DMS79 treated with DMSO at 0.1 percent for 48 hours (cell line): ENCODE measurements around the gene CELSR1.
"Not testable (repeated sequence)": the region's sequence is repeated elsewhere in the genome, so short reads cannot be mapped to it uniquely, and the experiment has no call there.

Experiments used
- DNase-seq: peaks from one replicate; lab custom pipeline; 2025; lab: John Stamatoyannopoulos, UW

Gene CELSR1

DNA sequence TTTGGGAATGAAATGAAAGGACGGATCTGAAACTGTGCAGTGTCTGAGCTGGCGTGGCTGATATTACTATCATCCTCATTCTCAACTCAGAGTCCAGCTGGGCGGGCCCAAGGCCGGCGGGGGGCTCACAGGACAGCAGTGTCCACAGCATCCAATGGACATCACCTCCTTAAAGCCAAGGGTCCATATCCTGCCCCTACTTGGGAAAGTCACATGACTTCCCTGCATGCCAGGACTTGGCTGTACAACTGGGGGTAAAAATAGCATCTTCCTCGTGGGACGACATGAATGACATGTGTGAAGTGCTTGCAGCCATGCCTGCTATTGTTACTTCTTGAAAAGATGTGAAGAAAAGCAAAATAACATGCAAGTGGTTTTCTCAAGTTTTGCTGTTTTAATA is 119.7 kb downstream of the CELSR1 start:
- DNase-seq = no peak

- DNase-seq = no peak
Measured at GRCh38 chr22:46416891-46417580, 120.4 kb downstream of the CELSR1 start.

GRCh38 chr22:46416520-46416871 is 120.9 kb downstream of the CELSR1 start:
- DNase-seq = no peak

- no peak for DNase-seq
Measured at GRCh38 chr22:46415776-46416519, 121.5 kb downstream of the CELSR1 start.

GRCh38 chr22:46414704-46415103 is 122.7 kb downstream of the CELSR1 start:
- DNase-seq = no peak

GRCh38 chr22:46413725-46414379 is 123.6 kb downstream of the CELSR1 start:
- no peak for DNase-seq

DNA sequence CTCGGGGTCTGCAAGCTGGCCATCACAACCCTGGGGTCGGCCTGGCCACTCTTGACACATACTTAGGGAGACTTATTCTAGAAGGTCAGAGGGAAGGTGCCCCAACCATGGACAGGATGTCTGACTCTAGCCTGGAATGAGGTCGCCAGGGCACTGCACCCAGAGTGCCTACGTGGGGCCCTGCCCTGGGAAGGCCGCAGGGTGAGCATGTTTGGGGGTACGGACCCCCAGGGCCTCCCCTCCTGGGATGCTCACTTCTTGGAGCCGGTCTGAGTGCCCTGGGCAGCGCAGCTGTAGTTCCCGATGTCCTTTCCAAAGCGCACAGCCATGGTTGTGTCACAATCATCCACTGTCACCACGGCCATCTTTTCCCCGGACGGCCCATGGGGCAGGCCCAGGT is 126.1 kb downstream of the CELSR1 start:
- DNase-seq = no peak

- DNase-seq = no peak
Measured at GRCh38 chr22:46410291-46410808, 127.1 kb downstream of the CELSR1 start.

- DNase-seq = no peak
Measured at GRCh38 chr22:46409631-46410210, 127.7 kb downstream of the CELSR1 start.

- DNase-seq = no peak
Measured at GRCh38 chr22:46408568-46409506, 128.6 kb downstream of the CELSR1 start.

DNA sequence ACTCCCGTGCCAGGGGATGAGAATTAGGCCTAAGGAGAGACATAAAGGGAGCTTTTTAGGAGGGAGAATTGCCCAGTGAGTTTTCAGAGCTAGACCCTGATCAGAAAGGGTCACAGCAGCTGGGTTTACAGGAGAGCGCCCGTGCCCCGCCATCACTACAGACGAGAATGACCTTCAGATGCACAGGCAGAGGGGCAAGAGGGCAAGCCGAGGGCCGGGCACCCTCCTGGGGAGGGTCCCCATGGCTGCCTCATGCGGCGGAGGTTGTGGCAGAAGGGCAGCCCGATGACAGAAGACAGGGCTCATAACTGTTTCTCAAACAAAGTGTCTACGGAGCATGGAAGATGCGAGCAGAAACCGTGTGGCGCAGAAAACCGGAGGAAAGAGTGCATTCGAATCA is 129.7 kb downstream of the CELSR1 start:
- no peak for DNase-seq

- DNase-seq = no peak
Measured at GRCh38 chr22:46406791-46407190, 130.6 kb downstream of the CELSR1 start.

DNA sequence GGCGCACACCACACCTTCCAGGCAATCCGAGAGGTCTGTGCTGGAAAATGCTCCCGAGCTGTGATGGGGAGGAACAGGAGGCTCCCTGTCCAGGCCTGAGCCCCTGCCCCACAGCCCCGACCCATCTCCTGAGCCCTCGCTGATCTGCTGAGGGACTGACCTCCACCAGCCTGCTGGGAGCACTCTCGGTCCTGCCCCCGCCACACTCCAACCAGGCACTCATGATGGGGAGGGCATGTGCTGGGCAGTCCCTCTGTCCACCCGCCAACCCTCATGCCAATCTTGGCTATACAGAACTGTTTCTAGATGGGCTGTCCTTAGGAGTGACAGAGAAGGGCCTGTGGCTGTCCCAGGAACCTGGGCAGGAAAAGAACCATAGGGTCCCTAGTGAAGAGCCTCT is 131.1 kb downstream of the CELSR1 start:
- no peak for DNase-seq

- DNase-seq = no peak
Measured at GRCh38 chr22:46405901-46406300, 131.5 kb downstream of the CELSR1 start.

DNA sequence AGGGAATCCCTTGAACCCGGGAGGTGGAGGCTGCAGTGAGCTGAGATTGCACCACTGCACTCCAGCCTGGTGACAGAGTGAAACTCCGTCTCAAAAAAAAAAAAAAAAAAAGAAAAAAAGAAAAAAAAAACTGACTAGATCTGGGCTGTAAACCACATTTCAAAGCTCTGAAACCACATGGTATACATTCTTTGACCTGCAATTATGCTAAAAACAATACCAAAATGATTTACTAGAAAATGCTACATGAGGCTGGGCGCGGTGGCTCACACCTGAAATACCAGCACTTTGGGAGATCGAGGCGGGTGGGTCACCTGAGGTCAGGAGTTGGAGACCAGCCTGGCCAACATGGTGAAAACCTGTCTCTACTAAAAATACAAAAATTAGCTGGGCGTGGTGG is 133.5 kb downstream of the CELSR1 start:
- DNase-seq = not testable (repeated sequence)

- DNase-seq = no peak
Measured at GRCh38 chr22:46402505-46402904, 134.9 kb downstream of the CELSR1 start.

DNA sequence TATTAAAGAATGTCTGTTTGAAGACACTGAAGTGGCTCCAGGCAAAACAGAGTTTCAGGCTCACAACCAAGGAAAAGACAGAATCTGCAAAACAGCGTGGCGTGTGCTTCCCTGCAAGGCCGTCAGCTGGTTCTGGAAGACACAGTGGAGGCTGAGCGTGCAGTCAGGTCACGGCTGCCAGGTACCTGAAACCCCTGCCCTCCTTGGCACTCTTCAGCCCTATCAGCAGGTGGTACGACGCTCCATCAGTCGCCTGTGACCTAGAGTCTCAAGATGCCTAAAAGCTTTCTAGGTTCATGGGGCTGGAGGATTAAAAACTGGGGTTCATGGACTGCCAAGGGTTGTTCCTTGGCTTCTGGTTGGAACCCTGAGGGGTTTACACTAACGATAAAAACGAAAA is 136.1 kb downstream of the CELSR1 start:
- DNase-seq = peak; percentile 56

DNA sequence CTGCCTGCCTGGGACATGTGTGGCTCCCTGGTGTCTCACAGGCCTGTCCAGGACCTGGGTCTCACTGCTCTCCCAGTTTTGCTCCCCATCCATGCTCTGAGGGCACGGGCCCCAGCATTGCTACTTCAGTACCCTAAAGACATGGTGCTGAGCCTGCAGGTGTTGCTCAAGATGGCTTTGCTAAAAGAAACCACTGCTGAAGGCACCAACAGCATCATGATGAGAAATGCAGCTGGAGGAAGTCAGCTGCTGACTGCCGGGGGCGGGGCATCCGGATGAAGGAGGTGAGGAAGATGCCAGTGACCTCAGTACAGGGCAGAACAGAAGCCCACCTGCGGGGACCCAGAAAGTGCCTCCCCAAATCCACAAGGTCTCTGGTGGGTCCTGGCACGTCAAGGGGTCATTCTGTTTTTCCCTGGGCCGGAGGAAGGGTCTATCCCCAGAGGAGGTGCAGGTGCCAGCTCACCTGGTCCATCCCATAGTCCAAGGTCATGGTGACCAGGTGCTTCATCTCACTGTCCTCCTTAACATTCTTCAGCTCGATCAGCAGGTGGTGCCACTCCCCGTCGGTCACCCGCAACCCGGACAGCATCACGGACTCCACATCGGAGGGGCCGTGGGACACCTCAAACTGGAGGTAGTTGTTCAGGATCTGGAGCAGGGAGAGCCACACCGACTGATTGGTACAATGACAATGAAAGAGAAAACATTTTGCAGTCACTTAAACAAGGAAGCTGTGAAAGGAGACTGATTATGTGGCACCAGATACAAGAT is 138.0 kb downstream of the CELSR1 start:
- no peak for DNase-seq

GRCh38 chr22:46397951-46398350 is 139.5 kb downstream of the CELSR1 start:
- DNase-seq = no peak

- DNase-seq = no peak
Measured at GRCh38 chr22:46397514-46397913, 139.9 kb downstream of the CELSR1 start.

GRCh38 chr22:46397049-46397448 is 140.4 kb downstream of the CELSR1 start:
- not testable (repeated sequence) for DNase-seq
